Mucosa of gallbladder (tissue), 1 donor: Measurements from ENCODE around the gene AGPAT2. TPM values are rescaled to one million over a fixed set of nuclear protein-coding genes. Genes with fewer than 3 reads are reported as not detected.
A peak's percentile ranks its signal among the peaks of the same experiment; 100 is the strongest.

Source experiments
- DNase-seq: peaks from one replicate; pipeline ENCODE4 v3.0.0-alpha.2; 2020; ENCODE audit warnings: low spot score
- total RNA-seq: library from RNA; stranded (reverse); gene quantifications from one replicate; pipeline ENCODE4 v1.2.1, GENCODE V29; 2021
- donor health status: DM: no; HTN: no; CAD: no.

The AGPAT2 gene
- total RNA-seq = 81.7 TPM

DNA sequence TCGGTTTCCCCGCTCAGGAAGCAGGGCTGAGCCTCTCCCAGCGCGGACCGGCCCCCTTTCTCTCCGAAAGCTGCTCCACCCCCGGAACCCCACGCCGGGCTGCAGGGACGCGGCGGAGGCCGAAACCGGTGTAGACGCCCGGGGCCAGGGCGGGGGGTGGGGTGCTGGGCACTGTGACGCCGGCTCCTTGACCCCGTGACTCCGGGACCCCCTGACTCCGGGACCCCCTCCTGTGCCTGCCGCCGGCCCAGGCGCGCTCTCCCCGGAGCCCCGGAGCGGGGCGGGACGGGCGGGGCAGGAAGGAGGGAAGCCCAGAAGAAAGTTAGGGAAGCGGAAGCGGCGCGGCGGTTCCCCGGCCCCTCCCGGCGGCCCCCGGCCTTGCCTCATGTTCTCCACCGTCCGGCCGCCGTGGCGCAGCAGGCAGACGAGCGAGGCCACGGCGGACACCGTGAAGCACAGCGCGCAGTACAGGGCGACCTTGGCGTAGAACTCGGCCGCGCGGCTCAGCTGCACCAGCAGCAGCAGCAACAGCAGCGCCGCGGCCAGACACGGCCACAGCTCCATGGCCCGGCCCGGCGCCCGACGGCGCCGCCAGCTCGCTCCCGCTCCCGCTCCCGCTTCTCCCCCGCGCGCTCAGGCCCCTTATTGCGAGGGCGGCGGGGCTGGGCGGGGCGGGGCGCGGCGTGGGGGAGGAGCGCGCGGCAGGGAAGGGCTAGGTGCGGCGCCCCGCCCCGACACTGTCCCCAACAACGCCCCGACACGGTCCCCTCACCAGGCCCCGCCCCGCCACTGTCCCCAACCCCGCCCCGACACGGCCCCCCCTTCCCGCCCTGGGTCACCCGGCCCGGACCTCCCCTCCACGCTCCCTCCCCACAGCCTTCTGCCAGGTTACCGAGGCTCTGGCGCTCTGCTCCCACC is at the start of gene AGPAT2:
Gene AGPAT2 (minus strand): TSS at position 664 of the 918 bp plus-strand sequence. CDS start 100 bp downstream, at position 564.
- no peak for DNase-seq

GRCh38 chr9:136735812-136736480 is 48.7 kb upstream of the AGPAT2 start:
- DNase-seq = no peak

DNA sequence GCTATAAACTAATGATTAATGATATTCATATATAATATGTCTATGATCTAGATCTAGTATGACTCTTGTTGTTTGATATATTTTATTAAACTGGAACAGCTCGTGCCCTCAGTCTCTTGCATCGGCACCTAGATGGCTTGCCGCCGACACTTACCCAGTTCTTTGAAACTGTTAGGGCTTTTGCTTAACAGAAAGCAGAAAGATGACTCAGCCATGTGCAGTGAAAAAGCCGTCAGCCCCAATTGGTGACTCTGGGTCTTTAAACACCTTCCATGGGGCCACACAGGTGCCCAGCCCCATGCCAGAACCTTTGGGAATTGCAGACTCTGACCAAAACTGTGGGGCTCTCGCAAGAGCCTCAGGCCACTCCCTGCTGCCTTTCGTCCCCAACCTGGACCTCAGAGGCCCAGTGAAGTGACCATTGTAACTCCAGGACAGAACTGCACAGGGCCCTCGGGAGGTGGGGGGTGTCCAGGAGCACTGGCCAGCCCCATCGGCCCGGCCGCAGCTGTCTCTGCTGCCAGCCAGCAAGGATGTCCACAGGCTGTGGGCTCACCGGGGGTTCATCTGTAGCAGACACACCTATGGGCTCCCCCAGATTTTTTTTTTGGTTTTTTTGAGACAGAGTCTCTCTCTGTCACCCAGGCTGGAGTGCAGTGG is 47.7 kb upstream of the AGPAT2 start:
- no peak for DNase-seq

DNA sequence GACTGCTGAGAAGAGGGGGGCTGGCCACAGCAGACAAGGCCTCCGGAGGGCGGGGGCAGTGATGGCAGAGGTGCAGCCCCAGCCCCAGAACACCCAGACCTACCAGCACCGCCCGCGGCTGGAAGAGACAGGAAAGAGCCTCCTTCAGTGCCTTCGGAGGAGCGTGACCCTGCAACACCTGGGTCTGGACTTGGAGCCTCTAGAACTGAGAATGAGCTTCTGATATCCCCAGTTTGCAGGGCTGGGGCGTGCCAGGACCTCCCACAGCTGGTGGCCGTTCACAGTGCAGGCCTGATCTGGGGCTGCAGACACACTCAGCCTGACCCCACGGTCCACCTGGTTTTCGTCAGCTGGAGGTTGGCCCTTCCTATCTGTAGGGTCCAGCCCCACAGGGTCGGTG is 46.4 kb upstream of the AGPAT2 start:
- DNase-seq = no peak

GRCh38 chr9:136732444-136733178 is 45.4 kb upstream of the AGPAT2 start:
- DNase-seq = no peak

- DNase-seq = no peak
These were observed 42.7 kb upstream of the AGPAT2 start for GRCh38 chr9:136729926-136730325.

- DNase-seq = no peak
These were observed 41.9 kb upstream of the AGPAT2 start for GRCh38 chr9:136729144-136729543.

DNA sequence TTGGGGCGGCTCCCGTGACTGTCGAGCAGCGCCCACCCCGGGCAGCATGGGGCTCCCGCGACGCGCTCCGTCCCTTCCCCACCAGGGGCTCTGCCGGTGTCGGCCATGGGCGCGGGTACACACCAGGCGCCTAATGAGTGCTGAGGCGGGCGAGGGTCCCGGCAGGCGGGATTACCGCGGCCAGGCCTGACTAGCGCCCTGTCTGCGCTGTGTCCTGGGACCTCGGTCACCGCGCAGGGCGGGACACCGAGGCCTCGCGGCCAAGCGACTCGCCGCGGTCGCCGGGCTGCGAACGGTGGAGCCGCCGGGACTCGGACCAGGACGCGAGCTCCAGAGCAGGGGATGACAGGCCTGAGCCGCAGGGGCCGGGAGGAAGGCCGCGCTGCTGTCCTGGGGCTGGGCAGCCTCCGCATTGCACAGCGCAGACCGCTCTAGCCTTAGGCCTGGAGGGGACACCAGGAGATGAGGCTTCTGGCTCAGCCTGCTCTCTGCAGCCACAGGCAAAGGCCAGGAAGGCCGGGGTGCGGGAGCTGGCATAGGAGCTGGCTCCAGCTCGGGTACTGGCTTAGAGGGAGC is 41.4 kb upstream of the AGPAT2 start:
- DNase-seq = no peak

DNA sequence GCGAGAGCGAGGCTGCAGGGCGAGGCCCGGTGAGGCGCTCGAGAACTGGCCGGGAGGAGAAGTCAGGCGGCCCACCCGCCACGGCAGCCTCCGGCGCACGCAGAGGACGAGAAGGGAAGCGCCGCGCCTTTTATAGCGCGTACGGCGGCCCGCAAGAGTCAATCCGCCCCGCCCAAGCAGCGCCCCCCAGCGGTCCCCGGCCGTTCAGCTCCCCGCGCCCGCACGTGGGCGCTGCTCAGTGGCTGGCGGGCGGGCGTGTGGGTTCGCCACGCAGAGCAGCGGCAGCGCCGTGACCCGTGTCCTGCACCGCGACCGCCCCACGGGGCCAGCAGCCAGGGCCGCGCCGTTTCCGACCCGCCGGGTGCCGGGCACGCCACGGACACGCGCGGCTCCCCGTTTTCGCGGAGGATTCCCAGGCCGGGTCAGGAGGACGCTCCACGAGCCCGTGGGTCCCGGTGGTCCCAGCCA is 40.9 kb upstream of the AGPAT2 start:
- DNase-seq = peak; percentile 92

- no peak for DNase-seq
These were observed 39.5 kb upstream of the AGPAT2 start for GRCh38 chr9:136726631-136727191.

GRCh38 chr9:136726118-136726517 is 38.9 kb upstream of the AGPAT2 start:
- DNase-seq = no peak

DNA sequence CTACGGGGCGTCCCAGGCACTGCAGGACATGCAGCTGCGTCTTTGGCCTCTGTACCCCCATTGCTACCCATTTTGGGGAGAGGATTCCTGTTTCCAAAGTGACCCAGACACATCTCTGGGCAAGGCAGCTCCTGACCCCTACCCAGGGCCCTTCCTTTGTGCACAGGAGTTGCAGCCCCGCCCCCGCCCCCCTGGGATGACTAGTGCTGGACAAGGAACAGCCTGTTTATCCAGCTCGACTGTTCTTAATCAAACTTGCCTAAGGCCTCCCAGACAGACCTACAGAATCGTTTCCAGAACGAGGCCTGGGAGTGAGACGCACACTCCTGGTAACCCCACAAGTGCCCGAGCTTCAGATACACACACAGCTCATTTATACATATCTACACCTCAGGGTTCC is 38.4 kb upstream of the AGPAT2 start:
- DNase-seq = no peak

DNA sequence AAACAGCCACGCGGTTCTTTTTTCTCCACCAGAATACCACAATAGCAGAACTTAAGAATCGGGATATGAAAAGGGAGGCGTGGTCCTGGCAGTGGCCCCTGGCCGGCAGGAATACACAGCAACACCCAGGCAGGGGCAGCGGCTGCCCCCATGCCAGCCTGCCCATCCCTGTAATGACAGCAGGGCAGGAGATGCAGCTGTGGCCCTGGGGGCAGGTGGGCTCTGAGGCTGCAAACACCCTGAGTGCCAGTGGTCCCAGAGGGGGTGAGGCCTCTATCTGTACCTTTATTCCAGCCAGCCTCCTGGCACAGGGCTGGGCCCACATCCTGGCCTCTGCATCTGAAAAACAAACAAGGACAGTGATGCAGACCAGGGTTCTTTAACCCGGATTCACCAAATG is 37.5 kb upstream of the AGPAT2 start:
- DNase-seq = no peak

DNA sequence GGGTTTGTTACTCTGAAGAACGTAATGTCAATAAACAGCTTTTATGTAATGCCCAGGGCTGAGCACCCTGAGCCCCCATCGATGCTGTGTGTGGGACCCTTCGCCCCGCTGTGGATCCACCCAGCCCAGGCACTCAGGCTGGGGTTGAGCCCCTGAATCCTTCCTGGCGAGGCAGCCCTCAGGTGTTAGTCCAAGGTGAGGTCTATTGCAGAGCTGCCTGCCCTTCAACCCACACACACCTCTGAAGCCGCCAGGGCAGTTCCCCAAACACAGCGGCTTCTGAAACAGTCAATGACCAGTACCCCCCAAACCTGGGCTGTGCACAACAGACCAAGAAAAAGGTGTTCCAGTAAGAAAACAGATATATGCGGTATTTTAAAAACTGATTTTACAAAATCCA is 36.7 kb upstream of the AGPAT2 start:
- DNase-seq = no peak

- no peak for DNase-seq
These were observed 36.2 kb upstream of the AGPAT2 start for GRCh38 chr9:136723362-136723976.

- DNase-seq = no peak
These were observed 35.7 kb upstream of the AGPAT2 start for GRCh38 chr9:136722969-136723356.

DNA sequence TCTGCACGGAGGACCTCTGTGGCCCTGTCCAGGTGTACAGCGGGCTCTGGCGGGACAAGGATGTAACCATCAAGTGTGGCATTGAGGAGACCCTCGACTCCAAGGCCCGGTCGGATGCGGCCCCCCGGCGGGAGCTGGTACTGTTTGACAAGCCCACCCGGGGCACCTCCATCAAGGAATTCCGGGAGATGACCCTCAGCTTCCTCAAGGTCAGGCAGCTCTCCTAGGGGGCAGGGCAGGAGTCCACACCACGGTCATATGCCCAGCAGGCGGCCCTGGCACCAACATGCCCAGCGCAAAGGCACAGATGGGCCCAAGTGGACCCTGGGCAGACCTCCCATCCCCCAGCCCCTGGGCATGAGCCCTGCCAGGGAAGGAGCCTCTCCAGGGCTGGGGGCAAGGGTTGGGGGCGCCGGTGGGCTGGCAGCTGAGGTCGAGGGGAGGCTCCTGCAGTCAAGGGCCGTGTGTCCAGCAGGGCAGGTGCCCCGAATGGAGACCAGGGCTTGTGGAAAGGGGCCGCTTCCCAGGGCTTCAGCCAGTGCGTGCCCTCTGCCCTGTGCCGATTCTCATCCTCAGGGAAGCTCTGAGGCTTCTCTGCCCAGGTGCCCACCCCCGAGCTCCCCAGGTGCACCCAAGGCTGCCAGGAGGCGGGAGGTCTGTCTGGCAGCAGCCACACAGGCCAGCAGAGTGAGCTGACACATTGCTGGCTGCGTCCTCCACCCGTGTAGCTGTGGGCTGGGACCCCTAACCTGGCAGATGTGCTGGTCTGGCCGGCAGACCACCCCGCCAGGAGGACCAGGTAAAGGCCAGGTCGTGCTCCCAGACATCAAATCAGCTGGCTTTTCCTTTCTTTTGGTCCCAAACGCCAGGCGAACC is 35.1 kb upstream of the AGPAT2 start:
- no peak for DNase-seq

DNA sequence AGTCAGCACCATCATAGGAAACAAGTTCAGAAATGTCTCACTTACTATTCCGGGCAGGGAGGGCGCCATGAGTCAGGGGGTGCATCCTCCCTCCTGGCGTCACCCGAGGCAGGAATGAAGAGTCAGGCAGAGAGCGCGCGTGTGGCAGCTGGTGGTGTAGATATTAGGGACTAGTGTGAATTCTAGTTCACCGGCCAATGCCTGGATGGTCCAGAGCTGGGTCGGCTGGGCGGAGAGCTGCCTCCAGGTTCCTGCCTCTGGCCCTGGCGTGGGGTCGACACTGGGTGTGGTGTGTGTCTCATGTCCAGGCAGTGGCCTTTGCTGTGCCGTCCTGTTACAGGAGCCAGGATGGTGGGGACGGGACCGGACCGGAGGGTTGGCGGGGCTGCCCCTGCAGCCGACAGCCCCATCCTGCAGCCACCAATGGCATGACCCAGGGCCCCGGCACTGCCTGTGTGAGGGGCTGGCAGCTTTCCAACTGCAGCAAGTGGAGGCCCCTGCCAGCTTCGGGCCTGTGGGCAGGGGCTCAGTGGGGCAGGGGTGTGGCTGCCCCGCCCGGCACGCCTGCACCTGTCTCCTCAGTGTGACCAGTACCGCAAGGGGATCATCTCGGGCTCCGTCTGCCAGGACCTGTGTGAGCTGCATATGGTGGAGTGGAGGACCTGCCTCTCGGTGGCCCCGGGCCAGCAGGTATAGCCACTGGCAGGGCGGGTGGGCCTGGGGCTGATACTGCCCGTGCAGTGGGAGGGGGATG is 34.3 kb upstream of the AGPAT2 start:
- no peak for DNase-seq

DNA sequence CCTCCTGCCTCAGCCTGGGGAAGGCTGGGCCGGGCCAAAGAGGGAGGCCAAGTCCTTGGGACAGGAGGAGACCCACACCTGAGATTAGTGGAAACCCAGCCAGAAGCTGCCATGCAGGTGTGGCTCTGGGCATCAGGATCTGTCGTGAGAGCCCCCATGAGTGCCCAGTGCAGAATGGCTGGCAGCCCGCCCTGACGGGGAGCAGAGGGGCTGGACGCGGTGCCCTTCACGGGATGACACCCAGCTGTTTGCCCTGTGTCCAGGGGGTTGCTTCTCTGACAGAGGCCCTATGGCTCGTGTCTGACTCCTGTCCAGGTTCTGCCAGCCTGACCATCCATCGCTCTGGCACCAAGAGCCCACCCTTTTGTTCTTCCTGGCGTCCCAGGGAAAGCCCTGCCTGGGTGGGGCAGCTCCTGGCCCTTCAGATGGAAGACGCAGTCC is 33.7 kb upstream of the AGPAT2 start:
- no peak for DNase-seq
